ENCODE results near the gene CEP63. TPM values are rescaled to one million over a fixed set of nuclear protein-coding genes. Genes with fewer than 3 reads are reported as not detected.

CEP63 gene
- polyA plus RNA-seq, 1 experiment: 16.3 TPM

GRCh38 chr3:134545818-134546217 lies 60.0 kb downstream of the CEP63 start:
- no peak for DNase-seq (ENCODE audit: low read depth, low spot score)
- no peak overlapping the region for H3K27ac ChIP-seq (ENCODE audit: low read depth, low read length)
- H3K9me3 ChIP-seq (ENCODE audit: control insufficient read depth, insufficient read depth, low read length): no peaks in the 10 kb centered on the region
- TF ChIP-seq CTCF (IDR thresholded peaks at IDR 0.05; ENCODE audit: low read depth, low read length): no peak
- CTCF ChIA-PET: interaction anchor here (0.6 to 0.7 kb wide), 2 partner anchors 20 to 50 kb away, joined by 3 read pairs; no protein-coding TSS in a partner anchor
- no peaks in the 10 kb centered on the region for H3K27me3 ChIP-seq (ENCODE audit: control insufficient read depth, insufficient read depth, low read length)
- no peak overlapping the region for H3K4me3 ChIP-seq (ENCODE audit: low read depth, low read length)
- POLR2A ChIA-PET: no interaction called here

GRCh38 chr3:134552784-134553183 lies 66.9 kb downstream of the CEP63 start:
- H3K27me3 ChIP-seq (ENCODE audit: control insufficient read depth, insufficient read depth, low read length): no peaks in the 10 kb centered on the region
- H3K9me3 ChIP-seq (ENCODE audit: control insufficient read depth, insufficient read depth, low read length): no peaks in the 10 kb centered on the region
- POLR2A ChIA-PET: no interaction called here
- TF ChIP-seq CTCF (IDR thresholded peaks at IDR 0.05; ENCODE audit: low read depth, low read length): no peak
- no peak for DNase-seq (ENCODE audit: low read depth, low spot score)
- H3K27ac ChIP-seq (ENCODE audit: low read depth, low read length): no peak overlapping the region
- H3K4me3 ChIP-seq (ENCODE audit: low read depth, low read length): no peak overlapping the region
- CTCF ChIA-PET: no interaction called here

DNA sequence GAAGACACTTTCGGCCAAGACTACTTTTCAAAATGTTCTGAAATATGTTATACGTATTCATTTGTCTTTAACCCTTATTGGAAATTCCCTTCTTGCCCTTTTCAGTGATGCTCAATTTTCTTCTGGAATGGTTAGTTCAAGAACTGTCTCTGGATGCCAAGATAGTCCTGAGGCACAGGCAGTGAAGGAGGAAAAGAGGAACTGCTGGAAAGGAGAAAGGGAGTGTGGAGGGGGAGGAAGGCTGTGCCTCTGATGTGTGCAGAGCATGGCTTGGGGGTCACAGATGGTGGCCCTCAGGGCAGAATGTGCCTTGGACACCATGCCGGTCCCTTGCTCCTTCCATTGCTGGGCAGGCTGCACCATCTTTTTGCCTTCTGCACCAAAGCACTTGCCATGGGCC lies 73.7 kb downstream of the CEP63 start:
- no peaks in the 10 kb centered on the region for H3K27me3 ChIP-seq (ENCODE audit: control insufficient read depth, insufficient read depth, low read length)
- DNase-seq (ENCODE audit: low read depth, low spot score): no peak
- H3K9me3 ChIP-seq (ENCODE audit: control insufficient read depth, insufficient read depth, low read length): no peaks in the 10 kb centered on the region
- ChIA-PET CTCF (no interaction called here), POLR2A (no interaction called here)
- TF ChIP-seq CTCF (IDR thresholded peaks at IDR 0.05; ENCODE audit: low read depth, low read length): no peak
- H3K4me3 ChIP-seq (ENCODE audit: low read depth, low read length): no peak overlapping the region
- no peak overlapping the region for H3K27ac ChIP-seq (ENCODE audit: low read depth, low read length)

DNA sequence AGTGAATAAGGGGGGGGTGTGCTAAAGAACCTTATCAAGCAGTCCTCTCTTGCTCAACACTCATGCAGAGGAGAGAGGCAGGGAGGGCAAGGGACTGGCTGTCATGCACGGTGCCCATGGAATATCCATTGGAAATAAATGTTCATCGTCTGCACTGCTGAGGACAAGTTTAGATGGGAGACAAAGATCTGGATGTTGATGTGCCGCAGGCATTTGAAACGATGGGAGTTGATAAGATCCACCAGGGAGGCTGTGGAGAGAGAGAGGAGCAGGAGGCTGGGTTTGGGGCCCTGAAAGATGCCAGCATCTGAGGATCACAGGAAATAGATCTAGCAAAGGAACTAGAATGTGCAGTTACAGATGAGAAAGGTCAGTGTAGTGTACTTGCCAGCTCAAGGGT lies 76.2 kb downstream of the CEP63 start:
- no peaks in the 10 kb centered on the region for H3K9me3 ChIP-seq (ENCODE audit: control insufficient read depth, insufficient read depth, low read length)
- no peak for DNase-seq (ENCODE audit: low read depth, low spot score)
- POLR2A ChIA-PET: no interaction called here
- H3K4me3 ChIP-seq (ENCODE audit: low read depth, low read length): no peak overlapping the region
- CTCF ChIA-PET: interaction anchor here (1.2 kb wide), 1 partner anchor 39 kb away, joined by 3 read pairs; no protein-coding TSS in a partner anchor
- no peaks in the 10 kb centered on the region for H3K27me3 ChIP-seq (ENCODE audit: control insufficient read depth, insufficient read depth, low read length)
- no peak for TF ChIP-seq CTCF (IDR thresholded peaks at IDR 0.05; ENCODE audit: low read depth, low read length)
- no peak overlapping the region for H3K27ac ChIP-seq (ENCODE audit: low read depth, low read length)

DNA sequence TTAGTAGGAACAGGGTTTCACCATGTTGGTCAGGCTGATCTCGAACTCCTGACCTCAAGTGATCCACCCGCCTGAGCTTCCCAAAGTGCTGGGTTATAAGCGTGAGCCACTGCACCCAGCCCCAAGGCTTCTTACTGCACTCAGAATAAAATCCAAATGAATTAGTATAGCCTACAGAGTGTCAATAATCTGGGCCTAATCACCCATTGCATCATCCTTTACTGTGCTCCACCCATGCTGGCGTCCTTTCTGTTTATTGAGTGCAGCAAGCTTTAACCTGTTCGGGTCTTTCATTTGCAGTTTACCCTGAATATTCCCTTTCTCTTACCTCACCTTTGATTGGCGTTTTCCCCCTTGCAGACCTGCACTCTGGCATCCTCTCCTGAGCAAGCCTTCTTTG lies 77.7 kb downstream of the CEP63 start:
- ChIA-PET CTCF (no interaction called here), POLR2A (no interaction called here)
- H3K27ac ChIP-seq (ENCODE audit: low read depth, low read length): no peak overlapping the region
- no peaks in the 10 kb centered on the region for H3K27me3 ChIP-seq (ENCODE audit: control insufficient read depth, insufficient read depth, low read length)
- no peak for DNase-seq (ENCODE audit: low read depth, low spot score)
- H3K9me3 ChIP-seq (ENCODE audit: control insufficient read depth, insufficient read depth, low read length): no peaks in the 10 kb centered on the region
- no peak for TF ChIP-seq CTCF (IDR thresholded peaks at IDR 0.05; ENCODE audit: low read depth, low read length)
- no peak overlapping the region for H3K4me3 ChIP-seq (ENCODE audit: low read depth, low read length)
